A673 (cell line): ENCODE measurements around the gene PRKAG2.

Experiments used
- CTCF ChIP-seq: fragments of 300-800, 200-600 bp; sonication (generic); conservative IDR thresholded peaks from 2 replicates; pipeline ENCODE4 v1.5.1; 2017; ENCODE audit warnings: low read depth, mild to moderate bottlenecking, antibody characterized with exemption, low read length, moderate library complexity, mixed read lengths
- EZH2 ChIP-seq: fragments of 200-600 bp; sonication (generic); IDR thresholded peaks from 2 replicates; pipeline ENCODE4 v1.6.1; 2017; ENCODE audit warnings: borderline replicate concordance, low read depth, mild to moderate bottlenecking, mixed read lengths, antibody characterized with exemption, low read length; ENCODE audit not compliant: poor library complexity, severe bottlenecking

DNA sequence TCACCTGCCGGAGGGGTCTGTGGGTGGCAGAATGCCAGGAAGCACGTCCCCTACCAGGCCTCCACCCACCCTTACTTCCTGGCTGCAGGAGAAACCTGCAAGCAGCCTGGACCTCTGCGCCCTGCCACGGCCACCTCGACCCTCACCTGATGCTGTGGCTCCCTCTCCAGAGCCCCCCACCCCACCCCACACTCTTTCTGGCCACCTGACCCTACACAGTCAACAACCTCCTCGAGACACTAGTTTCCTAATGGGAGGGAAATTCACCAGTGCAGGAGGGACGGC lies 91.3 kb downstream of the PRKAG2 start:
- TF ChIP-seq CTCF (no peak), EZH2 (no peak)
